Activated CD8-positive, alpha-beta memory T cell treated with anti-CD3 and anti-CD28 coated beads, Interleukin-2, amount 50 U/mL, for 48 hours (primary cell): ENCODE measurements around the gene ASF1B.
"Not testable (repeated sequence)": the region's sequence is repeated elsewhere in the genome, so short reads cannot be mapped to it uniquely, and the experiment has no call there.

ENCODE experiments used
- DNase-seq: peaks from one replicate; pipeline ENCODE4 v3.0.0-alpha.2; 2020

The ASF1B gene

DNA sequence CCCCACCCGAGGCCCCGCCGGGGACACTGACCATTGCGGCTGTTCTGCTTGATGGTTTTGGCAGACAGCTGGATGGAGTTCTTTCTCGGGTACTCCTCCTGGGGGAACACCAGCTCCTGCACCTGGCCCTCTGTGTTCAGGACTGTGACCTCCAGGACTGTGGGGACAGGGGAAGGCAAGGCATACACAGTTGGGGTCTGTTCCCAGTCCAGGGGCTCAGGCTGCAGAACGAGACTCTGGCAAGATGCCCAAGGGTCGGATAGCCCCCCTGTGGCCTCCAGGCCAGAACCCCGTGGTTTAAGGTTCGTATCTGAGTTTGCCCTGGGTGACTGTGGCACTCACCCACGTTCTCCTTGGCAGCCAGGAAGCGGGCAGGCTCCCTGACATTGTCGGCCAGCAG is 22.7 kb upstream of the ASF1B start:
- no peak for DNase-seq

DNA sequence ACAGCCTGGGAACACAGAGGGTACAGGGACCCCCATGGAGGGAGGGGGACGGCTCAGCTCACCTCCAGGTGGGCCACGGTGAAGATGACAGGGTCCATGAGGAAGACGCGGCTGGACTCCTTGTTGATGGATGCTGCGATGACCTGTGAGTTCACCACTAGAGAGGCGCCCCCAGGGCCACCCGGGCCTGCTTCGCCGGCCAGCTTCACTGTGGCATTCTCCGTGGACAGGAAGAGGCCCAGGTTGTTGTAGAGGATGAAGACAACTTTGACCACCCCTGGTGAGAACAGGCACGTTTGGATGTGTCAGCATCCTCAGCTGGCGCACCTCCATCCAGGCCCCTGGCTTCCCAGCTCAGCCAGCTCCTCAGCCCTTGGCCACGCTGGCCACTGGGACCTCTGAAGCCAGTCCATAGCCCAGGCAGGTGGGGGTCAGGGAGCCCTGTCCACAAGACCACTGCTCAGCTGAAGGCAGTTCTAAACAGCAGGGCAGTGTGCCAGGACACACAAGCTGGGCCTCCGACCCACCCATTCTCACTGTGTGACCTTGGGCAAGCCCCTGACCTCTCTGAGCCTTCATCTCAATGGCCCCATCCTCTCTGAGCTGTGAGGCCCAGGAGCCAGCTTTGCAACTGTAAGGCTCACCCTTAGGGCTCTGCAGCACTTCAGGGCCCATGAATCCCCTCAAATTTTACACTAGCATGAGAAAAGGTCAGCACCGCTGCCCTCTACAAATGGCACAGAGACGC is 22.1 kb upstream of the ASF1B start:
- DNase-seq: no peak

DNA sequence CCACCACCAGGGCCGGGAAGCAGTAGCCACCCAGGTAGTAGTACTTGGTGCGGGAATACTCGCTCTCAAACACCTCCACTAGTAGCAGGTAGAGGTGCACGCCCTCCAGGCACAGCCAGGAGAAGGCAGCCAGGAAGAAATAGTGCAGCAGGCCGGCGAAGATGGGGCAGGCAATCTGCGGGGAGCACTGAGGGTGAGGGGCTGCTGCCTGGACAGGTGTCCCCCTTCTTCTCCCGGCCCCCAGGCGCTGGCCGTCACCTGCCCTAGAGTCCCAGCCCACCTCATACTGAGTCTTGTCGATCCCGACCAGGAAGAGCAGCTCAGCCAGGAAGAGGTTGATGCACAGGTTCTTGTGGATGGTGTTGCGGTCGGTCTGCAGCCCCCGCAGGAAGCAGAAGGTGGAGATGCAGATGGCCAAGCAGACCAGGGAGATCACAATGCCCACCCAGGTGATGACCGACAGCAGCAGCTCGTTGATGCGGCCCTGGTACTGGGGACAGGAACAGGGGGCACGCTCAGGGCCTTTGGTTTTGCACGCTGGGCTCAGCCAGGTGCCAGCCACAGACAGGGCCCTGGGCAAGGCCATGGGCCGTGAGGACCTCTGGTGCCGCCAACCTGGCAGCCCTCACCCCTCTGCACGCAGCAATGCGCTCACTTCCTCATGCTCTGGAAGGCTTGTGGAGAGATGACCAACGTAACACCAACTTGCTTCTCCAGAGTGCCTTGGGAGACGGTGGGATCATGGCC is 20.8 kb upstream of the ASF1B start:
- no peak for DNase-seq

DNA sequence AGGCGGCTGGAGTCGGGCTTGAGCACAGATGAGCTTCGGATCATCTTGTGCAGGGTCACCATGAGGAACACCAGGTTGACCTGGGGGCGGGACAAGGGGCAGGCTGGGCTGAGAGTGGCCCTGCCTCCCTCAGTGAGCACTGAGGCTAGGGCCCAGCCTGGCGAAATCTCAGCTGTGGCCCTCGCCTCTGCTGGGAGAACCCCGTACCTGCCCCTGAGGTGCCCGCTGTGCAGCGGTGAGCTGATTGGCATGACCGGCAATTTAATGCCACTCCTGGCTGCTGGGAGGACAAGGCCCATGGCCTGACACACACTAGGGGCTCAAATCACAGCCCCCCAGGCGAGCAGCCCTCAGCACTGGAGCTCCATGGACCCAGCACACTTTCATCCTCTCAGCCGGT is 19.7 kb upstream of the ASF1B start:
- DNase-seq: no peak

DNA sequence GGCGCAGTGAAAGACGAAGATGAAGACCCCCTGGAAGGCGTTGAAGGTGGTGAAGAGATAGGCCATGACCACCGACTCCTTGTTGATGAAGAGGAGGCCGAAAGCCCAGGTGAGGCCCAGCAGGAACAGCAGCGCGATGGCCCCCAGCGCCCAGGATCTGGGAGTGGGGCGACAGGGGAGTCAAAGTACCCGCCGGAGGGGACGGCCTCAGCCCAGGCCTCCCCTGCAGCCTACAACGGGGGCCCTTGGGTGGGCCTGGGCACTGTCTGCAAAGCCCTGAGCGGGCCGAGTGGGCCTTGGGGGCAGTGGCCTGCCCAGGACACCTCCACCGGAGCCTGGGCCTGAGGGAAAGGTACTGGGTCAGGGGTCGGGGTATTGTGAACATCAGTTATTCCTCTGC is 19.0 kb upstream of the ASF1B start:
- no peak for DNase-seq

DNA sequence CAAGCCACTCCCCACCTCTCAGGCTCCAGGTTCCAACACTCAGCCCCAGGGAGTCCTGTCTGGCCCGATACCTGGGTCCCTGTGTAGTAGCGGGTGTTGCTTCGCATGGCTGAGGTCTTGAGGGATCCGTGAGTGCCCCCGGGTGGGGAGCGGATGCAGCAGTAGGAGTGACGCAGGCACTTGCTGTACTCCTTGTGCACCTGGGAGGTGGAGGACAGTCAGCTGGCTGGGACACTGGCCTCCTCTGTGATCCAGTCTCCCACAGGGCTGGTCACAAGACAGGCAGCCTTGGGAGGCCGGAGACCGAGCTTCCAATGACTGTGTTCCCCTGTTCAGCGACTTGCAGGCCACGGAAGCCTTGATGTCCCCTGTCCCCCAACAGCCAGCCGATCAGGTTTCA is 16.3 kb upstream of the ASF1B start:
- no peak for DNase-seq

DNA sequence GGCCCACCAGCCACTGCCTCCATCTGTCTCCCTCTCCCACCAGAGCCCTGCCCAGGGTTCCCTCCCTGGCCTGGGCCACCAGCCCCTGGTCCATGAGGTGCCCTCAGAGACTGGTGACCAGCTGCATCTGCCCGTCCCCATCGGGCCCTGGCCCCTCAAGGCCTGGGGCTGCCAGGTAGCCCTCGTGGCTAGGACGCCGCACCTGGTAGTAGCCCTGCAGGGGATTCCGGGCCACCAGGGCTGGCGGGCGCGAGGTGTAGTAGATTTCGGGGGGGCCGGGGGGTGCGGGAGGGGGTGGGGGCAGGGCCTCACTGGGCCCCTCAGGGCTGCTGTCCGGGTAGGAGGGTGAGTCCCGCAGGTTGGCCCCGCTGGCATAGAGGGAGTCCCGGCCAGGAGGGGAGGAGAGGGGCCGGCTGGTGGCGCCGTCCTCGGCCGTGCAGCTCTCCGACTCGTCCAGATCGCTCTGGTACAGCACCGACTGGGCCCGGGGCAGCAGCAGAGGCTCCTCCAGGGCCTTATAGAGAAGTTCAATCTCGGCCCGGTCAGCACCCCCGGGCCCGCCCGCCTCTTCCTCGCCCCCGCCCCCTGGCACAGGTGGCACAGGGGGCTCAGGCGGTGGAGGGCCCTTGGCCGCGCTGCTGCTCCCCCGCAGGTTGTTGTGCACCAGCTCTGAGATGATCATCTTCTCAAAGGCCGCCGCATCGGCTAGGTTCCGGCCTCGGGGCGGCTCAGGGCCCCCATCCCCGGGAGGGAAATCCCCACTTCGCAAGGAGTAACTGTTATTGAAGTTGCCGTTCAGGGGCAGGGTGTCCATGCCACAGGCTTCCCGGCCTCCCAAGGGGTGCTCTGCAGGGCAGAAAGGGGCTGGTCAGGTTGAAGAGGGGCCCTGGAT is 14.6 kb upstream of the ASF1B start:
- no peak for DNase-seq

DNA sequence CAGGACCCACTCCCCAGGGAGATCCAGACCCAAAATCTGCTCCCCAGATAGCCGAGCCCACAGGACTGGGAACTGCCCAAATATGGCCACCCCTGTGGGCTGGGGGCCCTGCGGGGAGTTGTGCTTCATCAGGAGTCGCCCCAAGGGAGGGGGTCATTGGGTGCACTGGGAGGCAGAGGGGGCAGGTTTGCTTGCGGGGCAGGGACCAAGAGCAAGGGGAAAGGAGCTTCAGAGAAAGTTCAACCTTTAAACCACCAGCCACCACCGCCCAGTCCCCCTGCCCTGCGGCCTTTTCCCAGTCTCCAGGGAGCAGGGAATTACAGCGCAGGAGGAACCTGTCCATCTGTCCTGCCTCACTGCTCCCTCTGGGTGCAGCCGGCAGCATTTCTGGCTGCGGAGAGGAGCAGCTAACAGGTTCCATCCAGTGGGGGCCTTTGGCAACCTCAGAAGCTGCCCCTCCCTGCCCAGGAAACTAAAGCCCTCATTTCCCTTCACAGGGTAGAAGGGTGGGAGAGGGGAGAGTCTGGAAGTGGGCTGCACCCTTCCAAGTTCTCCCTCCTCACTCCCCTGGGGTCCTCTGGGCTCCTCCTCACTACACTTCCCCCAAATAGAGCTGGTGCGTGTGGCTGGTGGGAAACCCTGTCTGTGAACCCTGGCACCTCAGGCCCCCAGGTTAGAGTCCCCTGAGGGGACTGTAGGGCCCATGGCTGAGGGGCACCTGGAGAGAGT is 13.8 kb upstream of the ASF1B start:
- peak; percentile 64 for DNase-seq

DNA sequence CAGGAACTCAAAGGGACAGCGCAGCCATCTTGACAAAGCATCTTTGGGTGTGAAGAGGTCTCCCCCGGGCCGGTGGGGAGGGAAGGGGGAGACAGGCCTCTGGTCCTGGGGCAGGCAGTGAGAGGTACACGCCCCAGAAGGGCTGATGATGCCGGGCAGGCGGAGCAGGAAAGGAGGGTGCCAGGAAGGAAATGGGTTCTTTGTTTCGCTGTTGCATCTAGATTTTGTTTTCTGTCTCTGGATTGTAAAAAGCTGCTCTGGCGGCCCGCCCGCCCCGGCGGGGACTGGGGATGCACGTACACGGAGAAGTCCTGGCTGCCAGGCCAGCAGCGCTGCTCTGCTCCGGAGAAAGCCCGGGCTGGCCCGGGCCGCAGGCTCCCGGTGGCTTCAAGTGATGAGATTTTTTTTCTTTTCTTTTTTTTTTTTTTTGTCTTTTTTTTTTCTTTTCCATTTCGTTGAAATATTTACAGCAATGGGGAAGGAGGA is 13.2 kb upstream of the ASF1B start:
- DNase-seq: peak; percentile 78

DNA sequence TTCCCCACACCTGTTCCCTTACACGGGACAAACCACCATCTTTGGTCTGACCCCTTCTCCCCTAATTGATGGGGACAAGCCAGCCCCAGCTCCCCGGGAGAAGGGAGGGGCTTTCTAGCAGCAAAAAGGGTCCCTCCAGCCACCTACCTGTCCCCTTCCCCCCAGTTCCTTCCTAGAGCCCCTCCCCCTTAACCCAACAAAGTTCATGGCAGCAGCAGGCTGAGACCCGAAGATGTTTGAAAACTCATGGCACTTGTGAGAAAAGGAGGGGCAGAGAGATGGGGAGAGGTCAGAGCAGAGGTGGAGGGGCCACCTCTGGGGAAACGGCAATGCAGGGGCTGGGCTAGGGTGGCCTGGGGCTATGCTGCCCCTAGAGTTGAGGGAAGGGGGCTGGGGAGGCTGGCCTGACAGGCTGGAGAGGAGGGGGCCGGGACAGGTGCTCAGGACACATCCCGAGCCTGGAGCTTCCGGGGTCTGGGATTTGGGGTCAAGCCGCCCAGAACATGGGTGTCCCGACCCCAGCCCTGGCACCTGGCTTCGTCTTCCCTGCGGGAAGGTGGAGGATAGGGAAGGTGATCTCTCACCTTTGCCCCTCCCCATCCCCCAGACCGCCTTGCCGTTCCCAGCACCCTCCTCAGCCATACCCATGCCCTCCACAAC is 12.5 kb upstream of the ASF1B start:
- no peak for DNase-seq

DNA sequence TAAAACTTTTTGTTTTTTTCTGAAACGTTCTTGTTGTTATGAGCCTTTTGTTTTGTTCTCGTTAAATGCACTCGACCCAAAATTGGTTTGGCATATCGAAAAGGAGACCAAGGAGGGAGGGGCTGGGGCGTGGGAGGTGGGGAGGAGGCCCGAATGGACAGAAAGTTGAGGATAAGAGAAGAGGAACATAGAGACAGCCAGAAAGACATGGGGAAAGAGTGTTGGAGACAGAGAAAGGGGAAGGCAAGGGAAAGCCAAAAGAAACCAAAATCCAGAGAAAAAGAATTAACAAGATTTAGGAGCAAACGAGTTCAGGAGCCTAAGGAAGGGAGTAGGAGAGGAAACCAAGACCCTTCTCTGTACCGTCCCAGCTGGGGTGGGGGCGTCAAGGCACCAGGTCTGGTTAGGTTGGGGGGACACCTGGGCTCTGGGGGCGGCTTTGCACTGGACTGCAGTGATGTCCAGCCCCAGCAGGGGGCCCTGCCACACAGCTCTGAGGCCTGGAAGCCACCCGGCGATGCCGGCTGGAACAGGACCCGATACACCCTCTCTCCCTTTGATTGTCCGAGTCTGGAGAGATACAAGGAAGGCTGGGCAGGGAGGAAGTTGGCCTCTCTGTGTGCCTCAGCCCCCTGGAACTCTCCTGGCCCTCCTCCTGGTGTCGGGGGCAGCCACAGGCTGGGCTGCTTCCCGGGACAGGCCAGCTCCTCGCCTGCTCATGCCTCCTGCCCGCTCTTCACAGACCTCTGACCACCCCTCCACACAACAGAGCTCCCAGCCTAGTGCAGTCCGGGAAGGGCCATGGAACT is 11.6 kb upstream of the ASF1B start:
- peak; percentile 80 for DNase-seq

DNA sequence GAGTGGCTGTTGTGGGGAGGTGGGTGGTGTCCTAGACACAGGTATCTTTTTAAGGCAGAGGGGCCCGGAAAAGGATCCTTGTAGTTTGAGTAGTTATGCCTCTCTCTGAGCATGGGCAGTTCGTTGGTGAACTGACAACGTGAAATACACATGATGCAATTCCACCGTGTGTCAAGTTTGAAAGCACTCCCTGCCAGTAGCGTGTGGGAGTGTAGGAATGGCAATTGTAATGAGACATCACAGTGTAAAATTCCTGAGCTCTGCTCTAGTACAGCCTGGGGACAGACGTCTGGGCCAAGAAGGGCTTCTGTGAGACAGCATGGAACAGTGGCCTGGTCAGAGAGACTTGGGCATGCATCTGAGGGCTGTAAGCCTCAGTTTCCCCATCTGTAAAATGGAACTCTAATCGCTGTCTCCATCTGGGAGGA is 10.4 kb upstream of the ASF1B start:
- DNase-seq: no peak

DNA sequence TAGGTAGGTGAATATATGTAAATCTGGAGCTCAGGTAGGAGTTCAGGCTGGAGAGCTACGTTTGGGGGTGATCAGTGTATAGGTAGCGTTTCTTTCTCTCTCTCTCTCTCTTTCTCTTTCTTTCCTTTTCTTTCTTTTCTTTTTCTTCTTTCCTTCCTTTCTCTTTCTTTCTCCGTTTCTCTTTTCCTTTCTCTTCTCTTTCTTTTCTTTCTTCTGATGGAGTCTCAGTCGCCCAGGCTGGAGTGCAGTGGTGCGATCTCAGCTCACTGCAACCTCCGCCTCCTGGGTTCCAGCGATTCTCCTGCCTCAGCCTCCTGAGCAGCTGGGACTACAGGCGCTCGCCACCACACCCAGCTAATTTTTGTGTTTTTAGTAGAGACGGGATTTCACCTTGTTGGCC is 9.8 kb upstream of the ASF1B start:
- not testable (repeated sequence) for DNase-seq

DNA sequence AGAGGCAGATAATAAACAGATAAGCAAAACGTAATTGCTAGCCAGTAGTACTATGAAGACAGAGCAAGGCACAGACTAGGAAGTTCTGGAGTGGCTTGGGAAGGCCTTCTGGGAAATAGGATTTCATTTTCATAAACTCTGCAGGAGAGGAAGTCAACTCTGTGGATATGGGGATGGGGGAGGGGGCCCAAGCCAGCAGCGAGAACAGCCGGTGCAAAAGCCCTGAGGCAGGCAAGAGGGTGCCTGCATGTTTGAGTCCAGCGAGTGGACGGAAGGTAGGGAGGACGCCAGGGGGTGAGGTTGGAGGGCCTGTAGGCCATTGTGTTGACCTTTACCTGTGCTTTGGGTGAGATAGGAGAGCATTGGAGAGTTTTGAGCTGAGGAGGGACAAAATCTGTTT is 9.0 kb upstream of the ASF1B start:
- no peak for DNase-seq

DNA sequence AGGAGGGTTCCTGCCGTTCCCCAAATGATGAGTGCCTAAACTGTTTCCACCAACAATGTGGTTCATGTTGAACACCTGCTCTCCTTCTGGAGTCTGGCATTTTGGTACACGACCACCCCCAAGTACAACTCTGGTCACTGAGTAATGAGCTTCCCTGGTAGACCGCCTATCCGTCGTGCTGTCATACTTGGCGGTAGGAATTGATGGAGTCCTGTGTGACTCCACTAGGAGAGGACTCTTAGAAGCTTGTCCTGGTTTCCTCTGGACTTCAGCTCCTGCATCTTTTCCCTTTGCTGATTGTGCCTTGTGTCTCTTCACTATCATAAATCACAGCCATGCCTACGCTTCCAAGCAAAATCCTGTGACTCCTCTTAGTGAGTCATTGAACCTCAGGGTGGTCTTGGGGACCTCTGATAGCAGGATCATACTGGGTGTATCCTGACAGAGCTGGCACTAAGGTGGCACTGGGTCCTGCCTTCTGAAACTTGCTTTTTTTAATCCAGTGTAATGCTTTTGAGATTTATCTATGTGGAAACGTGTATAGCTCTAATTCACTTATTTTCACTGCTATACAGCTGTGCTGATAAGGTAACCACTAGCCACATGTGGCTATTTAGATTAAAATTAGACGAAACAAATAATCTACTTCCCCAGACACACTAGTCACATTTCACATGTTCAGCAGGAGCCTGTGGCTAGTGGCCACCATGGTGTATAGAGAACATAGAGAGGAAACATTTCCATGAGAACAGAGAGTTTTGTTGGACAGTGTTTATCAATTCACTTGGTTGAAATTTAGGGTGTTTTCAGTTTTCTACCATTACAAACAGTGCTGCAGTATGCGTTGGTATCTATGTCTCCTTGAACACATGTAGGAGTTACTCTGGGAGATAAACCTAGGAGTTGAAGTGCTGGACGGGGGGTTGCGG is 6.1 kb upstream of the ASF1B start:
- DNase-seq: no peak

DNA sequence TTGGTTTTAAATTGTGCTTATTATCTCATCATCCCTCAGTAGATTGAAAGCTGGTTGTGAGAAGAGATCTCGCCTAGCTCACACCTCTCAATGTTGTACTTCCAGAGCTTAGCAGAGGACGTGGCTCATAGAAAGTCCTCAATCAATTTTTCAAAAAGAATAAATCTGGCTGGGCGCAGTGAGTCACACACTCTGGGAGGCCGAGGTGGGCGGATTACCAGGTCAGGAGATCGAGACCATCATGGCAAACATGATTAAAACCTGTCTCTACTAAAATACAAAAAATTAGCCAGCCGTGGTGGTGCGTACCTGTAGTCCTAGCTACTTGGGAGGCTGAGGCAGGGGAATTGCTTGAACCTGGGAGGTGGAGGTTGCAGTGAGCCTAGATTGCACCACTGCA is 4.7 kb upstream of the ASF1B start:
- no peak for DNase-seq

DNA sequence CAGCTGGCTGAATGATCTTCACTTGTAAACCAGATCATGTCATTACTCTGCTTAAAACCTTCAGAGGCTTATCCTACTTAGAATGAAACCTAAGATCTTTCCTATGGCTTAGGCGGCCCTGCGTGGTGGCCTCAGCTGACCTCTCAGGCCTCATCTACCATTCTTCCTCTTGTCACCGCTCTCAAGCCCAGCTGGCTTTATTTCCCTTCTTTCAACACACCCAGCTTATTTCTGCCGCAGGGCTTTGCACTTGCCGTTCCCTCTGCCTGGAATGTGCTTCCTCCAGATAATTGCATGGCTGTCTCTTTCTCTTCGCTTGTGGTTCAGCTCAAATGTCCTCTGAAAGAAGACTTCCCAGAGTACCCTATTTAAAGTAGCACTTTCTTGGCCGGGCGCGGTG is 3.6 kb upstream of the ASF1B start:
- DNase-seq: no peak

DNA sequence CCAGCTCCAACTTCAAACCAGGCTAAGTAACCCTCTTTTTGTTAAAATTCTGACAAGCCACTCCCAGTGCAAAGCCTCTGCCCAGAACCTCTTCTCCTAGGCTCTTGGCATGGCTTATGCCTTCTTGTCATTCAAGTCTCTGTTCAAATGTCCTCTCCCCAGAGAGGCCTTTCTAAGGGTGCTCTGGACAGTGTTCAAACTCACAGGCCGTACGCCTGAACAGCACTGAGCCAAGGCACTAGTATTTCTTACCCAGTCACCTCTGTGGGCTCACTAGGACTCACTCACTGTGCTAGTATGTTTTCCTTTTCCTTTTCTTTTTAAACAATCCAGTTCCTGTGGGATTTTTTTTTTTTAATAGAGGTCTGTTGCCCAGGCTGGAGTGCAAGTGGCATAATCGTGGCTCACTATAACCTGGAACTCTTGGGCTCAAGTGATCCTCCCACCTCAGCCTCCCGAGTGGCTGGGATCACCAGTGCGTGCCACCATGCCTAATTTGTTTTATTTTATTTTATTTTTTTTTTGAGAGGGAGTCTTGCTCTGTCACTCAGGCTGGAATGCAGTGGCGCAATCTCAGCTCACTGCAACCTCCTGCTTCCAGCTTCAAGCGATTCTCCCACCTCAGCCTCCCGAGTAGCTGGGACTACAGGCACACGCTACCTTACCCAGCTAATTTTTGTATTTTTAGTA is 2.3 kb upstream of the ASF1B start:
- no peak for DNase-seq

DNA sequence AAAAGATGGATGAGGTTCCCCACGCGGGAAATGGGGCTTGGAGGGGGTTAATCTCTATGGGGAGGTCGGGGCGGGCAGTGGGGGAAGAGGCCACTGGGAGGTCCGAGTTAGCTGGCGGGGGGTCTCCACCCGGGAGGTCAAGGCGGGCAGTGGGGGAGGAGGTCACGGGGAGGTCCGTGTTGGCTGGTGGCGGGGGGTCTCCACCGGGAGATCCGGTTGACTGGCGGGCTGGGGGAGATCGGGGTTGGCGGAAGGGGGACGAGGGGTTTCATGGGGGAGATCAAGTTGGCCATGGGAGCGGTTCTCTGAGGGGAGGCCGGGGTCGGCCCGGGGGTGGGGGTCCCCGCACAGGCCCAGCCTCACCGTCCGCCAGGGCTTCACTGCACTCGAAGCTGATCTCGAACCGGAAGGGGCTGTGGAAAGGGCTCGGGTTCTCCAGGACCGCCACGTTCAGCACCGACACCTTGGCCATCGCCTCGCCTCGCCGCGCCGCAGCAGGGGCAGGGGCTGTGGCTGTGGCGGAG is 342 bp downstream of the ASF1B start:
- DNase-seq: no peak
